ENCODE results near the gene GOLGA6L9.
"Not testable (repeated sequence)": the region's sequence is repeated elsewhere in the genome, so short reads cannot be mapped to it uniquely, and the experiment has no call there.

The GOLGA6L9 gene

GRCh38 chr15:82392077-82392476 lies 37.5 kb upstream of the GOLGA6L9 start:
- H3K4me2 ChIP-seq (ENCODE audit: insufficient read depth, low read length, poor library complexity, severe bottlenecking); H3K27me3 ChIP-seq (ENCODE audit: control insufficient read depth in 3 of 3, insufficient read depth in 3 of 3, low read depth in 1 of 3, low read length in 3 of 3); H3K9me3 ChIP-seq (replicated peaks in 1 of 2; ENCODE audit: control insufficient read depth in 2 of 2, insufficient read depth in 1 of 2, low read depth in 1 of 2, low read length in 2 of 2); H3K14ac ChIP-seq (ENCODE audit: low read length); H3K4me1 ChIP-seq (ENCODE audit: control insufficient read depth in 2 of 2, insufficient read depth in 1 of 2, low read depth in 1 of 2, low read length in 2 of 2); H2BK12ac ChIP-seq (ENCODE audit: low read length); H3K27ac ChIP-seq (replicated peaks; ENCODE audit: low read length); H3K79me1 ChIP-seq (ENCODE audit: low read depth, low read length); H2BK5ac ChIP-seq (ENCODE audit: low read length); H2BK120ac ChIP-seq (ENCODE audit: low read depth, low read length); H3K18ac ChIP-seq (ENCODE audit: low read length); H3K4me3 ChIP-seq (ENCODE audit: low read length in 2 of 2); H3K23ac ChIP-seq (ENCODE audit: low read depth, low read length, poor library complexity); DNase-seq (ENCODE audit: low spot score); H3K9ac ChIP-seq (ENCODE audit: low read depth, low read length, poor library complexity); H4K91ac ChIP-seq (ENCODE audit: low read depth, low read length, poor library complexity); H4K8ac ChIP-seq (ENCODE audit: low read depth, low read length); H2BK15ac ChIP-seq (ENCODE audit: low read length); H2AK5ac ChIP-seq (ENCODE audit: low read depth, low read length); H3K36me3 ChIP-seq (replicated peaks in 1 of 2; ENCODE audit: control insufficient read depth in 2 of 2, insufficient read depth in 2 of 2, low read length in 2 of 2); H3K4ac ChIP-seq (ENCODE audit: low read length); H2AFZ ChIP-seq (ENCODE audit: low read length): not testable (repeated sequence)
- no CpG with 5 or more reads among the region's 1 CpG for WGBS, 2 donors (ENCODE audit: extremely low coverage in 2 of 2, insufficient read length in 2 of 2, insufficient replicate concordance in 1 of 2)

- Histone ChIP-seq H2BK120ac (ENCODE audit: low read depth, low read length) (no peak overlapping the region), H3K4me1 (ENCODE audit: control insufficient read depth in 2 of 2, insufficient read depth in 1 of 2, low read depth in 1 of 2, low read length in 2 of 2) (no peaks in the 10 kb centered on the region), H3K4ac (ENCODE audit: low read length) (no peak overlapping the region), H3K4me3 (ENCODE audit: low read length in 2 of 2) (no peak overlapping the region), H3K9me3 (replicated peaks in 1 of 2; ENCODE audit: control insufficient read depth in 2 of 2, insufficient read depth in 1 of 2, low read depth in 1 of 2, low read length in 2 of 2) (peaks cover 0 to 6% of the 10 kb centered on the region in 2 donors), H3K14ac (ENCODE audit: low read length) (no peak overlapping the region), H2AK5ac (ENCODE audit: low read depth, low read length) (no peak overlapping the region), H2BK12ac (ENCODE audit: low read length) (no peak overlapping the region), H3K4me2 (ENCODE audit: insufficient read depth, low read length, poor library complexity, severe bottlenecking) (no peak overlapping the region), H3K36me3 (replicated peaks in 1 of 2; ENCODE audit: control insufficient read depth in 2 of 2, insufficient read depth in 2 of 2, low read length in 2 of 2) (no peaks in the 10 kb centered on the region), H3K18ac (ENCODE audit: low read length) (no peak overlapping the region), H4K91ac (ENCODE audit: low read depth, low read length, poor library complexity) (no peak overlapping the region), H3K23ac (ENCODE audit: low read depth, low read length, poor library complexity) (no peak overlapping the region), H3K27ac (replicated peaks; ENCODE audit: low read length) (no peak overlapping the region), H2BK15ac (ENCODE audit: low read length) (no peak overlapping the region), H3K79me1 (ENCODE audit: low read depth, low read length) (no peaks in the 10 kb centered on the region), H2AFZ (ENCODE audit: low read length) (no peak overlapping the region), H3K9ac (ENCODE audit: low read depth, low read length, poor library complexity) (no peak overlapping the region), H4K8ac (ENCODE audit: low read depth, low read length) (no peak overlapping the region), H3K27me3 (ENCODE audit: control insufficient read depth in 3 of 3, insufficient read depth in 3 of 3, low read depth in 1 of 3, low read length in 3 of 3) (no peaks in the 10 kb centered on the region), H2BK5ac (ENCODE audit: low read length) (no peak overlapping the region)
- no CpG with 5 or more reads among the region's 4 CpGs for WGBS, 2 donors (ENCODE audit: extremely low coverage in 2 of 2, insufficient read length in 2 of 2, insufficient replicate concordance in 1 of 2)
- DNase-seq (ENCODE audit: low spot score), result no peak
Measured at GRCh38 chr15:82393671-82394070, 35.9 kb upstream of the GOLGA6L9 start.

DNA sequence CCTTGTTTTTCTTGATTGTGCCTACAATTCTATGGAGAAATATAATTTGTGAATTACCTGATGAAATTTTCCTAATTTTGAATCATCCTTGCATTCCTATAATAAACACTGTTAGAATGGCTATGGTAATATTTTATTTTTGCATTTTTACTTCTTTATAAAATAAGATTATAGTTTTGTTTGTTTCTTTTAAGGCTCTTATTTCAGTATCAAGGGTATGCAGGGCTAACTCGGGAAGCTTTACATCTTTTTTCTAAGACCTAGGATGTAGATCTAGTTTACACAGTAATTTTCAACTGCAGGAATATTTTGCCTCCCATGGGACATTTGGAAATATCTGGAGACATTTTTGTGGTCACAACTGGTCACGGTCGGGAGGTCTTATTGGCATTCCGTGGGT lies 33.8 kb upstream of the GOLGA6L9 start:
- not testable (repeated sequence) for H3K79me1 ChIP-seq (ENCODE audit: low read depth, low read length); H4K8ac ChIP-seq (ENCODE audit: low read depth, low read length); H4K91ac ChIP-seq (ENCODE audit: low read depth, low read length, poor library complexity); H3K4me1 ChIP-seq (ENCODE audit: control insufficient read depth in 2 of 2, insufficient read depth in 1 of 2, low read depth in 1 of 2, low read length in 2 of 2); H3K4me3 ChIP-seq (ENCODE audit: low read length in 2 of 2); DNase-seq (ENCODE audit: low spot score); H3K4ac ChIP-seq (ENCODE audit: low read length); H3K9me3 ChIP-seq (replicated peaks in 1 of 2; ENCODE audit: control insufficient read depth in 2 of 2, insufficient read depth in 1 of 2, low read depth in 1 of 2, low read length in 2 of 2); H2BK5ac ChIP-seq (ENCODE audit: low read length); H3K14ac ChIP-seq (ENCODE audit: low read length); H2AFZ ChIP-seq (ENCODE audit: low read length); H2AK5ac ChIP-seq (ENCODE audit: low read depth, low read length); H3K9ac ChIP-seq (ENCODE audit: low read depth, low read length, poor library complexity); H2BK12ac ChIP-seq (ENCODE audit: low read length); H3K27me3 ChIP-seq (ENCODE audit: control insufficient read depth in 3 of 3, insufficient read depth in 3 of 3, low read depth in 1 of 3, low read length in 3 of 3); H2BK15ac ChIP-seq (ENCODE audit: low read length); H2BK120ac ChIP-seq (ENCODE audit: low read depth, low read length); H3K4me2 ChIP-seq (ENCODE audit: insufficient read depth, low read length, poor library complexity, severe bottlenecking); H3K23ac ChIP-seq (ENCODE audit: low read depth, low read length, poor library complexity); H3K18ac ChIP-seq (ENCODE audit: low read length); H3K27ac ChIP-seq (replicated peaks; ENCODE audit: low read length); H3K36me3 ChIP-seq (replicated peaks in 1 of 2; ENCODE audit: control insufficient read depth in 2 of 2, insufficient read depth in 2 of 2, low read length in 2 of 2)
- no CpG with 5 or more reads among the region's 4 CpGs for WGBS, 2 donors (ENCODE audit: extremely low coverage in 2 of 2, insufficient read length in 2 of 2, insufficient replicate concordance in 1 of 2)

DNA sequence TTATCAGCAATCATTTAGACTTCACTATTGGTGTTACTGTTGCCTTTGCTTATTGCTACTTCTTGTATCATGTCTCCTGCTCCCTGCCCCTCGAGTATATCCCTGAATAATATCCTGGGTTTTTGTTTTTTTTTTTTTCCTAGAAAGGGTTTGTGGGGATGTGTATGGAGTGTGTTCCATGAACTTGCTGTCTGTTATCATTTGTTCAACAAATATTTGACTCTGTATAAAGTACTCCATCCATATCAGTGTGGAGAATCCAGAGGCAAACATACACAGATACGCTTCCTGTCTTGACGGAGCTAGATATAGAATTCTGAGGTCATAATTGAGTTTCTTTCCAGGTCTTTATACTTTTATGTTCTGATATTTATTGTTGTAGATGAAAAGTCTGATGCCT lies 31.8 kb upstream of the GOLGA6L9 start:
- H3K9me3 ChIP-seq (replicated peaks in 1 of 2; ENCODE audit: control insufficient read depth in 2 of 2, insufficient read depth in 1 of 2, low read depth in 1 of 2, low read length in 2 of 2), result peaks cover 0 to 6% of the 10 kb centered on the region in 2 donors
- no peaks in the 10 kb centered on the region for H3K36me3 ChIP-seq (replicated peaks in 1 of 2; ENCODE audit: control insufficient read depth in 2 of 2, insufficient read depth in 2 of 2, low read length in 2 of 2)
- H2AFZ ChIP-seq (ENCODE audit: low read length), result no peak overlapping the region
- H2BK15ac ChIP-seq (ENCODE audit: low read length), result no peak overlapping the region
- no peak overlapping the region for H3K4me3 ChIP-seq (ENCODE audit: low read length in 2 of 2)
- H2BK120ac ChIP-seq (ENCODE audit: low read depth, low read length), result no peak overlapping the region
- H3K18ac ChIP-seq (ENCODE audit: low read length), result no peak overlapping the region
- no peak overlapping the region for H3K23ac ChIP-seq (ENCODE audit: low read depth, low read length, poor library complexity)
- no peaks in the 10 kb centered on the region for H3K4me1 ChIP-seq (ENCODE audit: control insufficient read depth in 2 of 2, insufficient read depth in 1 of 2, low read depth in 1 of 2, low read length in 2 of 2)
- no peak overlapping the region for H3K4me2 ChIP-seq (ENCODE audit: insufficient read depth, low read length, poor library complexity, severe bottlenecking)
- H4K8ac ChIP-seq (ENCODE audit: low read depth, low read length), result no peak overlapping the region
- whole genome bisulfite sequencing, 2 donors (ENCODE audit: extremely low coverage in 2 of 2, insufficient read length in 2 of 2, insufficient replicate concordance in 1 of 2), result no CpG with 5 or more reads among the region's 3 CpGs
- DNase-seq (ENCODE audit: low spot score), result no peak
- no peak overlapping the region for H2BK12ac ChIP-seq (ENCODE audit: low read length)
- no peak overlapping the region for H2AK5ac ChIP-seq (ENCODE audit: low read depth, low read length)
- H2BK5ac ChIP-seq (ENCODE audit: low read length), result no peak overlapping the region
- H4K91ac ChIP-seq (ENCODE audit: low read depth, low read length, poor library complexity), result no peak overlapping the region
- H3K4ac ChIP-seq (ENCODE audit: low read length), result no peak overlapping the region
- H3K27me3 ChIP-seq (ENCODE audit: control insufficient read depth in 3 of 3, insufficient read depth in 3 of 3, low read depth in 1 of 3, low read length in 3 of 3), result no peaks in the 10 kb centered on the region
- H3K9ac ChIP-seq (ENCODE audit: low read depth, low read length, poor library complexity), result no peak overlapping the region
- H3K27ac ChIP-seq (replicated peaks; ENCODE audit: low read length), result no peak overlapping the region
- no peaks in the 10 kb centered on the region for H3K79me1 ChIP-seq (ENCODE audit: low read depth, low read length)
- no peak overlapping the region for H3K14ac ChIP-seq (ENCODE audit: low read length)

Data from neuronal stem cell (in vitro differentiated cells).